Kidney epithelial cell (primary cell): Measurements from ENCODE around the gene ZNF736. TPM values are rescaled to one million over a fixed set of nuclear protein-coding genes. Genes with fewer than 3 reads are reported as not detected.

Source experiments
- DNase-seq: peaks from one replicate; pipeline ENCODE4 v3.0.0-alpha.2; 2010; ENCODE audit warnings: low read depth
- H3K27me3 ChIP-seq: 2 replicates; pipeline ENCODE4 v1.6.0; 2011; ENCODE audit warnings: low read length; ENCODE audit not compliant: control insufficient read depth, insufficient read depth
- H3K36me3 ChIP-seq: 2 replicates; pipeline ENCODE4 v1.5.1; 2011; ENCODE audit warnings: low read length; ENCODE audit not compliant: control insufficient read depth, insufficient read depth
- H3K4me3 ChIP-seq: 2 replicates; pipeline ENCODE4 v1.5.1; 2011; ENCODE audit warnings: low read depth, mild to moderate bottlenecking, control low read depth, low read length
- total RNA-seq: library from RNA; depleted of rRNA; stranded (reverse); fragments of >200 nt; gene quantifications from 2 replicates; pipeline ENCODE4 v1.2.3, GENCODE V29; 2015
- TF ChIP-seq, protein P1 (sequence below): IDR thresholded peaks from 2 replicates; pipeline ENCODE4 v1.5.1; 2011; ENCODE audit warnings: mild to moderate bottlenecking, moderate library complexity, low read length, control low read depth, inconsistent platforms; ENCODE audit not compliant: insufficient read depth, poor library complexity, severe bottlenecking

ZNF736 gene
- total RNA-seq, 1 donor from 2014 or later, result 9.3 TPM

DNA sequence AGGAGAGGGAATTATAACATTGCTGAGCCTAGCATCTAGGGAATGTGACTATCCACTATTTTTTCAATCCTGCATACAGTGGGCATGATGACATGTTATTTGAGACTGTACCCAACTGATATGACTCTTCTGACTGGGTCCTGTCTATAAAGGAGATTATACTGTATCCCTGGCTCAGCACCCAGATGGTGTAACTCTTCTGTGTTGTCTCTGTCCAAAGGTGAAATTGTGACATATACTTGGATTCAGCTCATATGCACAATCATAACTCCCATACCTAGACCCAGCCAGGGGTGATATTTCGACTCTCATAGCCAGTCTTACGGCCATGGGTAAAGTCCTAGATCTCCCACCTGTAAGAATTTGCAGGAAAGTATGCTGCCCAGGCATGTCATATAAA is 59.3 kb downstream of the ZNF736 start:
- Histone ChIP-seq H3K36me3 (no peaks in the 10 kb centered on the region), H3K27me3 (no peaks in the 10 kb centered on the region), H3K4me3 (no peak overlapping the region)
- TF ChIP-seq, protein P1, sequence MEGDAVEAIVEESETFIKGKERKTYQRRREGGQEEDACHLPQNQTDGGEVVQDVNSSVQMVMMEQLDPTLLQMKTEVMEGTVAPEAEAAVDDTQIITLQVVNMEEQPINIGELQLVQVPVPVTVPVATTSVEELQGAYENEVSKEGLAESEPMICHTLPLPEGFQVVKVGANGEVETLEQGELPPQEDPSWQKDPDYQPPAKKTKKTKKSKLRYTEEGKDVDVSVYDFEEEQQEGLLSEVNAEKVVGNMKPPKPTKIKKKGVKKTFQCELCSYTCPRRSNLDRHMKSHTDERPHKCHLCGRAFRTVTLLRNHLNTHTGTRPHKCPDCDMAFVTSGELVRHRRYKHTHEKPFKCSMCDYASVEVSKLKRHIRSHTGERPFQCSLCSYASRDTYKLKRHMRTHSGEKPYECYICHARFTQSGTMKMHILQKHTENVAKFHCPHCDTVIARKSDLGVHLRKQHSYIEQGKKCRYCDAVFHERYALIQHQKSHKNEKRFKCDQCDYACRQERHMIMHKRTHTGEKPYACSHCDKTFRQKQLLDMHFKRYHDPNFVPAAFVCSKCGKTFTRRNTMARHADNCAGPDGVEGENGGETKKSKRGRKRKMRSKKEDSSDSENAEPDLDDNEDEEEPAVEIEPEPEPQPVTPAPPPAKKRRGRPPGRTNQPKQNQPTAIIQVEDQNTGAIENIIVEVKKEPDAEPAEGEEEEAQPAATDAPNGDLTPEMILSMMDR, result no peak
- DNase-seq, result no peak

DNA sequence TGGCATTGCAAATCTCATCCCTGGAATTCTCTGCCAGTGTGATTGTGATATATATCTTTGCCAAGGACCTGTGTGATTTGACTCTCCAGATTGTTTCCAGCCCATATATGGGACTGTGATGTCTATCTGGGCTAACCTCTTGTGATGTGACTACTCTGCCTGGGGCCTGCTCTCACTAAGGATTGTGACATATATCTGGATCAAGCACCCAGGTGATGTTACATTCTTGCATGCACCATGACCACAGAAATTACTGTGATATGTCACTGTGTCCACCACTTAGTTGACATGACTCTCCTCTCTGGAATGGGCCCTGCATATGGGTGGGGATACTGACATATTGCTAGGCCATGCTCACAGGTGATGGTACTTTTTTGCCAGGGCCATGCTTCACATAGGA is 86.6 kb downstream of the ZNF736 start:
- H3K27me3 ChIP-seq, result no peaks in the 10 kb centered on the region
- H3K36me3 ChIP-seq, result no peaks in the 10 kb centered on the region
- DNase-seq, result no peak
- TF ChIP-seq, protein P1, result no peak
- no peak overlapping the region for H3K4me3 ChIP-seq

Other genes with a start within 250 kb of the ZNF736 start
- not detected in 2 replicates for gene ZNF735, start 106.8 kb upstream of the ZNF736 start, total RNA-seq
- not detected in 2 replicates for gene ZNF679, start 85.5 kb upstream of the ZNF736 start, total RNA-seq
- 4.0 and 7.0 TPM in 2 replicates for gene ZNF680, start 249.1 kb downstream of the ZNF736 start, total RNA-seq